OCI-LY1 (cell line): ENCODE data around the gene MXRA5.

Experiments used
- EZH2 ChIP-seq: fragments of 200-600 bp; sonication (generic), shearing (Covaris generic); IDR thresholded peaks from 2 replicates; pipeline ENCODE4 v1.8.0; 2017; ENCODE audit warnings: borderline replicate concordance, mixed run types, mild to moderate bottlenecking, antibody characterized with exemption, low read length, moderate library complexity, mixed read lengths
- TF ChIP-seq, protein P1 (sequence below): fragments of 200-600 bp; sonication (generic), shearing (Covaris generic); IDR thresholded peaks from 2 replicates; pipeline ENCODE4 v1.5.1; 2017; ENCODE audit warnings: mild to moderate bottlenecking, antibody characterized with exemption, low read length, moderate library complexity, mixed read lengths

DNA sequence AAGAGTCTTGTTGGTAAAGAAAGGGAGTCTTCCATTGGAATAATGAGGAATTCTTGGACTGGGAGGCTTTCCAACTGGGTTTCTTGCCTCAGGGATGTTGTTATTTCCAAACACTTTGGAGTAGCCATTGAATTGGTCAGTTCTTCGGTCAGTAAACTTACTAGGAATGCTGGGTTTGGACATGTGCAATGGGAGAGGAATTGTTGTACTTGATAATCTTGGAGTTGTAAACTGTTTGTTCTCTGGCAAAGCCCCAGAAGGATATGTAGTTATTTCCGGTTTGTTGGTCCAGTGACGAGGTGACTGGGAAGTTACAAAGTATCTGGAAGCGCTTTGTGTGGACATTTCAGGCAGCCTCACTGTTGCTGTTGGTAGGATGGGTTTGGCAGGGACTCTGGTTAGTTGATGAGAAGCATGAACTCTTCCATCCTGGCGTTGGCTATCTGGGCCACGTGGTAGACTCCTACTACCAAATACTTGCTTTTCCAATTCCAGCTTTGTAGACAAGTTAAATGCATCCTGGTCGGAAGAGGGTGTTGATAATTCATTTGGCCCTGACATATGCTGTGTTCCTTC lies 25.9 kb downstream of the MXRA5 start:
- TF ChIP-seq, protein P1, sequence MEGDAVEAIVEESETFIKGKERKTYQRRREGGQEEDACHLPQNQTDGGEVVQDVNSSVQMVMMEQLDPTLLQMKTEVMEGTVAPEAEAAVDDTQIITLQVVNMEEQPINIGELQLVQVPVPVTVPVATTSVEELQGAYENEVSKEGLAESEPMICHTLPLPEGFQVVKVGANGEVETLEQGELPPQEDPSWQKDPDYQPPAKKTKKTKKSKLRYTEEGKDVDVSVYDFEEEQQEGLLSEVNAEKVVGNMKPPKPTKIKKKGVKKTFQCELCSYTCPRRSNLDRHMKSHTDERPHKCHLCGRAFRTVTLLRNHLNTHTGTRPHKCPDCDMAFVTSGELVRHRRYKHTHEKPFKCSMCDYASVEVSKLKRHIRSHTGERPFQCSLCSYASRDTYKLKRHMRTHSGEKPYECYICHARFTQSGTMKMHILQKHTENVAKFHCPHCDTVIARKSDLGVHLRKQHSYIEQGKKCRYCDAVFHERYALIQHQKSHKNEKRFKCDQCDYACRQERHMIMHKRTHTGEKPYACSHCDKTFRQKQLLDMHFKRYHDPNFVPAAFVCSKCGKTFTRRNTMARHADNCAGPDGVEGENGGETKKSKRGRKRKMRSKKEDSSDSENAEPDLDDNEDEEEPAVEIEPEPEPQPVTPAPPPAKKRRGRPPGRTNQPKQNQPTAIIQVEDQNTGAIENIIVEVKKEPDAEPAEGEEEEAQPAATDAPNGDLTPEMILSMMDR, result no peak
- TF ChIP-seq EZH2, result no peak
